ENCODE results near the gene CYGB. TPM values are rescaled to one million over a fixed set of nuclear protein-coding genes. Genes with fewer than 3 reads are reported as not detected.

Gene CYGB
- total RNA-seq, 4 donors from 2014 or later, result 5.8 to 81.7 (median 11.1) TPM

- Histone ChIP-seq H3K36me3 (no peaks in the 10 kb centered on the region), H3K27me3 (no peaks in the 10 kb centered on the region), H3K4me3 (peak overlapping the region; percentile 85 to 96 (median 90)), H3K4me1 (peaks cover 0 to 45% (median 18%) of the 10 kb centered on the region in 4 donors), H3K9me3 (no peaks in the 10 kb centered on the region), H3K27ac (peak overlapping the region; percentile 82 to 97 (median 84))
- no peak for TF ChIP-seq CTCF (IDR thresholded peaks at IDR 0.05)
- TF ChIP-seq POLR2A (IDR thresholded peaks at IDR 0.05), result no peak
- no peak for DNase-seq
Observed at GRCh38 chr17:76500074-76500746, 37.3 kb downstream of the CYGB start.

GRCh38 chr17:76499267-76499667 lies 38.2 kb downstream of the CYGB start:
- Histone ChIP-seq H3K9me3 (no peaks in the 10 kb centered on the region), H3K27ac (peak overlapping the region; percentile 82 to 97 (median 84)), H3K27me3 (no peaks in the 10 kb centered on the region), H3K4me1 (peaks cover 0 to 45% (median 21%) of the 10 kb centered on the region in 4 donors), H3K36me3 (no peaks in the 10 kb centered on the region), H3K4me3 (peak overlapping the region; percentile 85 to 96 (median 90))
- TF ChIP-seq POLR2A (IDR thresholded peaks at IDR 0.05) (no peak), CTCF (IDR thresholded peaks at IDR 0.05) (no peak)
- no peak for DNase-seq

- peak overlapping the region in 3 of 4 donors; percentile 85 to 94 (median 87) for H3K4me3 ChIP-seq
- TF ChIP-seq CTCF (IDR thresholded peaks at IDR 0.05) (no peak), POLR2A (IDR thresholded peaks at IDR 0.05) (no peak)
Observed at GRCh38 chr17:76498876-76499251, 38.6 kb downstream of the CYGB start.

DNA sequence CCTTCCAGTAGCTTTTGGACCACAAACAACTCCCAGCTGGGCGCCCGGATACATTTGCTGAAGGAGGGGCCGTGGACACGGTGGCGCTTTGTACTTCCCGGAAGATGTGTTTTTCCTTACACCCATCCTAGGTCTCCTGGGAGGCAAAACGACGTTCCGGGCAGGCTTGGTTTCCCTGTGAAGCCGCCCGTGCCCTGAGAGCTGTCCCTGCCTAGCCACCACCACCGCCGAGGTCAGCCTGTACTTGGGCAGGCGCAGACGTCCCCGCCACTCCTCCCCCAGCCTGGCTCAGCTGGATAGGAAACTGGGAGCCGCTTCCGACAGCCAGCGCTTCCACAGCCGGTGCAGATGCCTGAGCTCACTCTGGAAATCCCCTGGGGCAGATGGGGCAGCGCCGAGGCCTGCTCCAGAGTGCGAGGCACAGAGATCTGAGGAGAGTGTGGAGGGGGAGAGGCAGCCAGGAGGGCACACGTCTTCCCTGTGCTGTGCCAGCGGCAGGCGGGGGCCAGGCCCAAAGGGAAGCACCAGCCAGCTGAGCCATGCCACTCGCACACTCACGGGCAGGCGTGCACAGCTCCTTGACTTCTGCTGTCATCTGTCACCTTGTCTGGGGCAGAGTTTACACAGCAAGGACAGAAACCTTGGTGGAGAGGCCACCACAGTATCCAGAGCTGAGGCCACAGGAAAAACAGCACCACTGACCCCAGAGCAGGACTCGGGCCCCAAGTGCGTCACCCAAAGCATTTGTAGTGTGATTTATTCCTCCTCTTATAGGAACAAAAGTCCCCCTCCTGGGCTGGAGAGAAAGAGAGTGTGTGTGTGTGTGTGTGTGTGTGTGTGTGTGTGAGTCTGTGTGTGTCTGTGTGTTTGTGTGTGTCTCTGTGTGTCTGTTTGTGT lies 39.3 kb downstream of the CYGB start:
- TF ChIP-seq CTCF (IDR thresholded peaks at IDR 0.05) (no peak), POLR2A (IDR thresholded peaks at IDR 0.05) (no peak)
- no peaks in the 10 kb centered on the region for H3K27me3 ChIP-seq
- H3K27ac ChIP-seq, result peak overlapping the region; percentile 51 to 97 (median 78)
- H3K4me3 ChIP-seq, result peak overlapping the region; percentile 16 to 94 (median 56)
- peaks cover 0 to 56% (median 32%) of the 10 kb centered on the region in 4 donors for H3K4me1 ChIP-seq
- H3K36me3 ChIP-seq, result no peaks in the 10 kb centered on the region
- DNase-seq, result peak; percentile 44 to 80 (median 79)
- H3K9me3 ChIP-seq, result no peaks in the 10 kb centered on the region

More at GRCh38 chr17:76498876-76499251, 38.6 kb downstream of the CYGB start:
- Histone ChIP-seq H3K36me3 (no peaks in the 10 kb centered on the region), H3K9me3 (no peaks in the 10 kb centered on the region), H3K27ac (peak overlapping the region; percentile 51 to 97 (median 78)), H3K27me3 (no peaks in the 10 kb centered on the region), H3K4me1 (peaks cover 0 to 49% (median 25%) of the 10 kb centered on the region in 4 donors)
- DNase-seq, result peak in 1 of 3 donors; percentile 69

DNA sequence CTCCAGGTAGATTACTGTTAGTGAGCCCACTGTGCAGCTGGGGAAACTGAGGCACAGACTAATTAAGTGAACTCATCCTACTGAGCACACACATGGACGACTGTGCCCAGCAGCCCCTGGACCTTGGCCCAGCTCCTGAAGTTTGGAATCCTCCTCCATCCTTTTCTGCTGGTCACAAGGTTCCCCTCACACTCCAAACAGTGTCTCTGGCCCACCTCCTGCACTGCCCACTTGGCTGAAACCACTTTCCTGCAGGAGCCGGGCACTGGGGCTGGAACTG lies 39.9 kb downstream of the CYGB start:
- Histone ChIP-seq H3K27ac (peak overlapping the region; percentile 51 to 97 (median 78)), H3K9me3 (no peaks in the 10 kb centered on the region), H3K4me1 (peaks cover 0 to 62% (median 37%) of the 10 kb centered on the region in 4 donors), H3K36me3 (no peaks in the 10 kb centered on the region), H3K4me3 (peak overlapping the region in 3 of 4 donors; percentile 16 to 94 (median 26)), H3K27me3 (no peaks in the 10 kb centered on the region)
- TF ChIP-seq POLR2A (IDR thresholded peaks at IDR 0.05) (no peak), CTCF (IDR thresholded peaks at IDR 0.05) (no peak)
- DNase-seq, result no peak
